HG03196 (cell line): Measurements from ENCODE around the gene CEND1.

Experiments
- ATAC-seq: cut with Tn5 transposase; IDR thresholded peaks from one replicate; pipeline ENCODE4 v1.9.1; 2021; ENCODE audit not compliant: unreplicated experiment

The CEND1 gene

GRCh38 chr11:789943-790342 lies at the start of gene CEND1:
Gene CEND1, minus strand, starts transcription at chr11:790090. Its CDS starts 1,514 bp downstream, at chr11:788576.
- ATAC-seq = no peak

- ATAC-seq = no peak
Observed at GRCh38 chr11:839280-839623, 49.4 kb upstream of the CEND1 start.

GRCh38 chr11:838441-839279 lies 48.8 kb upstream of the CEND1 start:
- ATAC-seq = no peak

- no peak for ATAC-seq
Observed at GRCh38 chr11:837990-838307, 48.1 kb upstream of the CEND1 start.

GRCh38 chr11:837189-837989 lies 47.5 kb upstream of the CEND1 start:
- ATAC-seq = no peak

GRCh38 chr11:836700-837099 lies 46.8 kb upstream of the CEND1 start:
- ATAC-seq = no peak

- ATAC-seq = no peak
Observed at GRCh38 chr11:836274-836673, 46.4 kb upstream of the CEND1 start.

- ATAC-seq = no peak
Observed at GRCh38 chr11:834371-835316, 44.8 kb upstream of the CEND1 start.

GRCh38 chr11:833849-834311 lies 44.0 kb upstream of the CEND1 start:
- no peak for ATAC-seq

GRCh38 chr11:833114-833791 lies 43.4 kb upstream of the CEND1 start:
- ATAC-seq = peak; percentile 5

GRCh38 chr11:832529-833113 lies 42.7 kb upstream of the CEND1 start, which contains the start of gene CD151:
Gene CD151, plus strand, starts transcription at chr11:832952. Its CDS starts 3,118 bp downstream, at chr11:836070.
- peak; percentile 31 for ATAC-seq

- ATAC-seq = no peak
Observed at GRCh38 chr11:831961-832528, 42.2 kb upstream of the CEND1 start.

- ATAC-seq = no peak
Observed at GRCh38 chr11:831118-831864, 41.4 kb upstream of the CEND1 start.

GRCh38 chr11:830295-831117 lies 40.6 kb upstream of the CEND1 start:
- no peak for ATAC-seq

- ATAC-seq = no peak
Observed at GRCh38 chr11:829847-830294, 40.0 kb upstream of the CEND1 start.

GRCh38 chr11:829176-829846 lies 39.4 kb upstream of the CEND1 start:
- ATAC-seq = no peak

GRCh38 chr11:828506-829175 lies 38.8 kb upstream of the CEND1 start:
- ATAC-seq = no peak
